Left lobe of liver (tissue), 2 donors: ENCODE results near the gene ACOT8. TPM values are rescaled to one million over a fixed set of nuclear protein-coding genes. Genes with fewer than 3 reads are reported as not detected.

ENCODE experiments used
- ATAC-seq: fragments of 200-7000 bp; cut with Tn5 transposase; one replicate; pipeline ENCODE4 v1.9.1; 2020; ENCODE audit warnings: mild to moderate bottlenecking, moderate library complexity
- DNase-seq: peaks from one replicate; pipeline ENCODE4 v3.0.0-alpha.2; 2020; ENCODE audit warnings: low spot score
- total RNA-seq: library from RNA; stranded (reverse); gene quantifications from one replicate; pipeline ENCODE4 v1.2.1, GENCODE V29; 2021
- donor health status: DM: no; HTN: no; CAD: no; lungs with moderate emphysema.
- donor health status: DM: no; HTN: yes; CAD: no.

Gene ACOT8
- total RNA-seq, 1 donor from 2014 or later = 17.5 TPM

DNA sequence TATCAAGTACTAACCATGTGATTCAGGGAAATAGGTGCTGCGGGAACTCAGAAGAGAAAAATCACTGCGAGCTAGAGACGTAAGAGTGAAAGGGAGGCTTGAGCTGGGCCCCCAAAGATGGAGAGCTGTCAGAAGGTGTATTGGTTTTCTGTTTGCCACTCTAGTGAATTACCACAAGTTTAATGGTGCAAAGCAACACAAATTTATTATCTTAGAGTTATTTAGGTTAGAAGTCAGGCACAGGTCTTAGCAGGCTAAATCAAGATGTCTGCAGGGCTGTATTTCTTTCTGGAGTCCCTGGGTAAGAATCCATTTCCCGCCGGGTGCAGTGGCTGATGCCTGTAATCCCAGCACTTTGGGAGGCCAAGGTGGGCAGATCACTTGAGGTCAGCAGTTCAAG lies 2.7 kb upstream of the ACOT8 start:
- no peak for DNase-seq
- no peak for ATAC-seq

DNA sequence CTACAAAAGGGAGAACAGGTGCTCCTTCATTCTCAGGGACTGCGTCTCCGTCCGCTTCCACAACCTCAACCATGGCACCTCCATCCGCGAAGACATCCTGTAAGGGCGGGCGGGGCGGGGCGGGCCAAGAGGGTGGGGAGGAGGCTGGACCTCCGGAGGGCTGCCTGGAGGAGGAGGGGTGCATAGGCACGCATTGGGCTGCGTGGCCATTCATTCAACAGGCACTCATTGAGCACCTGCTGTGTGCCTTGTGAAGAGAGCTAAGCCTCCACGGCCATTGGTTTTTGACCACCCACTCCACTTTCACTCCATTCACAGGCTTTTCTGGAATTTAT lies 657 bp upstream of the ACOT8 start:
- ATAC-seq = peak; percentile 17
- no peak for DNase-seq

DNA sequence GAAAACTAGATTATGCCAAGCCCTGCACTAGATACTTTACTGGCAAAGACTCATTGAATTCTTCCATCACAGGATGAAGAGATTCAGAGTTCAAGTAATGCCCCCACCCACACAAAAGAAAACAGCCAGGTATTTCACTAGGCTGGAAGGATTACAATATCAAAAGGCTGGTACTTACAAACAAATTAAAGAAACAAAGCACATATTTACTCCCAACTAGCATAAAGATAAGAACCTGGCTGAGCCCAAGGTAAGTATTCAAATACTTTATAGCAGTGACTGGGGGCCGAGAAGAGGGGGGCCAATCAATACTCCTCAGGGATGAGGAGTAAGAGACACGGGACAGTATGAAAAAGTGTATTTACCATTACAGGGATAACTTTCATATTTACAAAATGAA lies 3.7 kb downstream of the ACOT8 start:
- no peak for ATAC-seq
- DNase-seq = no peak

DNA sequence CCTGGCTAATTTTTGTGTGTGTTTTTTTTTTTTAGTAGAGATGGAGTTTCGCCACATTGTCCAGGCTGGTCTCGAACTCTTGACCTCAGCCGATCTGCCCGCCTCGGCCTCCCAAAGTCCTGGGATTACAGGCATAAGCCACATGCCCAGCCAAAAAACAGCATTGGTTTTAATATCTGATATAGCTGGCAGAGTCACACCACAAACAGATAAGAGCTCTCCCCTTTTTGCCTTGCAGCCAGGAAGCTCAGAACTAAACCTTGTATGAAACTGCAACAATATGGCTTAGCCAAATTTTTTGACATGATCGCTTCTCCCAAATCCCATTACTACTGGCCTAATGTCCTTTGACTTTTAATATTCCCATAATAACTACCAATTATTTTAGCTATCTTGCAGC lies 4.9 kb downstream of the ACOT8 start:
- DNase-seq = no peak
- ATAC-seq = no peak

DNA sequence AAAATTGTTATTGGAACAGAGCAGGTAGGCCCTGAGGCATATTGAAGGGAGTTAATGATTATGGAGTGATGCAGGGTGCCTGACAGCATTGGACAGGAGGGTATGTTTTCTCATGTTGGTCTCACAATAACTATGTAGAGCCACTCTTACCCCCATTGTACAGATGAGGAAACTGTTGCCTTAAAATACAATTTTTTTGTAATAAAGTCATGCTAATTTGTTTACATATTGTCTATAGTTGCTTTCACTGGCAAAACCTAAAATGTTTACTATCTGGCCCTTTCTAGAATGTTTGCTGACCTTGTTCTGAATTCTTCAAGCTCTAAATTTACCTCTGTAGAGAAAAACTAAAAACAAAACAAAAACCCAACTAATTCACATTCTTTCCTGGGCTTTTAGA lies 5.7 kb downstream of the ACOT8 start:
- no peak for DNase-seq
- ATAC-seq = no peak

DNA sequence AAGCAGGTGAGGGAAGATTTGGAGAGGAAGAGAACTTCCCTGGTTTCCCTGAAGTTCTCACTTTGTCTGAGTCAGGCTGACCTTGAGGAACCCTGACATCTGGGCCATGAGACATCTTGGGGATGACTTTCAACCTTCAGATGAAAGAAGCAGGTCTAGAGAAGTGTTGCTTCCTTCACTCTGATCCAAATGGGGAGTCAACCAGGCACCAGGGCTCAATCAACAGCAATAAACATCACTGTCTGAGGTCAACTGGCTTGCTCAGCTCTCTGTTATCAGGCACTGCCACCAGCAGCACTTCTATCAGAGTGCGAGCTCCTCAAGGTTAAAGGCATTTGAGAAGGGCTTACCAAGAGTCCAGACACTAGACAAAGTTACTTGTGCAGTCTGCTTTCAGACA lies 6.3 kb downstream of the ACOT8 start:
- no peak for DNase-seq
- no peak for ATAC-seq

DNA sequence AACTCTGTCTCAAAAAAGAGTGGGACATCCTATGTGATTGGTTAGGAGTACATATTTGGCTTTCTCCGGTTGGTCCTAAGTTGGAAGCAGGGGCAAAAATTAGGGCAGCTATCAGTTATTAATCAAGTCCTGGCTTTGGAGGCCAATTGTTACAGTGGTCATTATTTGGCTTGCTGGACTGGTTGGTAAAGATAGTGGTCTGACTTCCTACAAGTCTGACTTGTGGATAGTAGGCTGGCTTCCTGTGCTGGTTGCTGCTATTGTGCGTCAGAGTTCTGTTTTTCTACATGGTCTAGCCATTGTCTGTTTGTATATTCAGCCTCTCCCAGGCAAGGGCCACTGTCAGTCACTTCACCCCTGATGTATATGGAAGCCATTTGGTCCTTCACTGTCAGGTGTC lies 7.0 kb downstream of the ACOT8 start:
- DNase-seq = no peak
- no peak for ATAC-seq

DNA sequence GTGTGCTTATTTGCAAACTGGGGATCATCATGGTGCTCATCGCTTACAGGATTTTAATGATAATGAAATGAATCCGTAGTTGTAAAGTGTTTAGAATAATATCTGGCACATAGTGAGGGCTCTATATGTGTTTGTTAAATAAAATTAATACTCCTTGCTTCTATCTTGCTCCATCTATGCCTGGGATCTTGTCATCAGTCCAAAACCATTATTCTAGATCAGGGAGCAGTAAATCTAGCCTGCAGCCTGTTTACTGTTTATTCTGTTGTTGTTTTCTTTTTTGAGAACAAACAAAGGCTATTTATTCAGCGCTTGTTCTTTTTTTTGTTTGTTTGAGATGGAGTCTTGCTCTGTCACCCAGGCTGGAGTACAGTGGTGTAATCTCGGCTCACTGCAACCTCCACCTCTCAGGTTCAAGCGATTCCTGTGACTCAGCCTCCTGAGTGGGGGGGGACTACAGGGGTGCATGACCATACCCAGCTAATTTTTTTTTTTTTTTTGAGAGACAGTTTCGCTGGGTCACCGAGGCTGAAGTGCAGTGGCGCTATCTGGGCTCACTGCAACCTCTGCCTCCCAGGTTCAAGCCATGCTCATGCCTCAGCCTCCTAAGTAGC lies 8.1 kb downstream of the ACOT8 start:
- DNase-seq = no peak

DNA sequence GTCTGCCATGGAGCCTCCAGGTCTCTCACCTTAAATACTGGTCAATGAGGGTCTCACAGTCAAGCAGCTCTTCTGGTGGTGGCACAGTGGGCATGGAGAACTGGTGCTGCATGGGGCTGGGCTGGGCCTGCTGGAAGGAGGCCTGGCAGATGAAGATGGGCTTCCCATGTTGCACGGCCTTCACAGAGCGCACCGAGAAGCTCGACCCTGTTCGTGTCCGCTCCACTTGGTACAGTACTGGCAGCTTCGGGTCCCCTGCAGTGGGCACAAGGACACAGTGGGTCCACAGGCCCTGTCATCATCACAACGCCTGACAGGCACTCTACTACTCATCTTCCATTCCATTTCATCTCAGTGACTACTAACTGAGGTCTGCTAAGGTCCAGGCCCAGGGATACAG lies 8.8 kb downstream of the ACOT8 start:
- DNase-seq (no peak), ATAC-seq (no peak)

More for the DNA sequence above, 8.1 kb downstream of the ACOT8 start:
- no peak for ATAC-seq

DNA sequence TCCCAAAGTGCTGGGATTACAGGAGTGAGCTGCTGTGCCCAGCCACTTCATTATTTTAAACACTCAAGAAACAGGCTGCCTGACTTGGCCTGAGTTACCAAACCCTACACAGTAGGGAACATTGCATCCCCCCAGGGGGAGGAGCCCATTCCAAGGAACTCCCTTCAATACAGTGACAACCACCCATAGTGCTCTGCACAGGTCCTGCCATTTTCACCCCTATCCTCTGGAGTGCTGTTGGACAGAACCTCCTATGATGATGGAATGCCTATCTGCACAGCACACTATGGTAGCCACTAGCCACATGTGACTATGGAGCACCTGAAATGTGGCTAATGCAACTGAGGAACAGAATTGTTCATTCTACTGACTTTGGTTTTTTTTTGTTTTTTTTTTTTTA lies 11.7 kb downstream of the ACOT8 start:
- DNase-seq (no peak), ATAC-seq (no peak)

DNA sequence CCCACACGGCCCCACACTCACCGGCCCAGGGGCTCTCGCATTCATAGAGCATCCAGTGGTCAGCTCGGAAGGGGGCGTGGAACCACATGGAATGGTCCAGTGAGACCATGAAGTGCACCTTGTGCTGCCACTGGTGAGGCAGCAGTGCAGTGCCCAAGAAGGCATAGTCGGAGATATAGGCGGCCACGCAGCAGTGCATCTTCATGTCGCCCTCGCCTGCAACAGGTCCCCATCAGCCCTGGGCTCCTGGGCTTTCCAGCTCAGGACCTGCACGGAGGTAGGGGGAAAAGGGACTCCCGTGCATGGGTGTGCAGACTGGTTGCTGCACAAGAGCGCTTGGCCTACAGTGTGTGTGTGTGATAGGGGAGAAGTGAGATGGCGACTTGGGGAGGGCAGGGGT lies 13.7 kb downstream of the ACOT8 start:
- no peak for ATAC-seq
- no peak for DNase-seq

DNA sequence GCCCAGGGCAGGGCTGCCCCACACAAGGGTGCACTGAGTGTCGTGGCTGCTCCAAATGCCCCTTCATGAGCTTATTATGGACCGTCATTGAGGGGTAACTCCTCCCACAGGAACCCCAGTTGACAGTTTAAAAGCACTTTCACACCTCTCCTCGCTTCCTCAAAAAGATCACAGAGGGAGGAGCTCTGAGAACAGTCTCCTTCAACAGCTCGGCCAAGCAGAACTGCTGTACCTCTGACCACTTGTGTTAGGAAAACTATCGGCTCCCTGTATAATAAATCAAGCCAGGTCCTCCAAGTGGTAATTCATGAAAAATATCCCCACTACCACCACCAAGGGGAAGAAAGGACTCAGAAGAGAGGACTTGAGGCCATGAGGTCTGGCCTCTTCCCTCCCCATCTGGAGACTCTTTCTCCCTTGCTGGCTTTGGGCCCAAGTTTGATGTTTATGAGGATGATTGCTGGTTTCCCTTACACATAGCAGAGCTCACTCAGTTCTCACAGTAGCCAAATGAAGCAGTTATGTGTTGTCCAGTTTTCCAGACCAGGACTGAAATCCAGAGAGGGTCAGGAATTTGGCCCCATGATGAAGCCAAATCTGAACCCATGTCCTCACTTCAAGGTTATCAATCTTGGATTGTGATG lies 14.9 kb downstream of the ACOT8 start:
- ATAC-seq = no peak
- no peak for DNase-seq

DNA sequence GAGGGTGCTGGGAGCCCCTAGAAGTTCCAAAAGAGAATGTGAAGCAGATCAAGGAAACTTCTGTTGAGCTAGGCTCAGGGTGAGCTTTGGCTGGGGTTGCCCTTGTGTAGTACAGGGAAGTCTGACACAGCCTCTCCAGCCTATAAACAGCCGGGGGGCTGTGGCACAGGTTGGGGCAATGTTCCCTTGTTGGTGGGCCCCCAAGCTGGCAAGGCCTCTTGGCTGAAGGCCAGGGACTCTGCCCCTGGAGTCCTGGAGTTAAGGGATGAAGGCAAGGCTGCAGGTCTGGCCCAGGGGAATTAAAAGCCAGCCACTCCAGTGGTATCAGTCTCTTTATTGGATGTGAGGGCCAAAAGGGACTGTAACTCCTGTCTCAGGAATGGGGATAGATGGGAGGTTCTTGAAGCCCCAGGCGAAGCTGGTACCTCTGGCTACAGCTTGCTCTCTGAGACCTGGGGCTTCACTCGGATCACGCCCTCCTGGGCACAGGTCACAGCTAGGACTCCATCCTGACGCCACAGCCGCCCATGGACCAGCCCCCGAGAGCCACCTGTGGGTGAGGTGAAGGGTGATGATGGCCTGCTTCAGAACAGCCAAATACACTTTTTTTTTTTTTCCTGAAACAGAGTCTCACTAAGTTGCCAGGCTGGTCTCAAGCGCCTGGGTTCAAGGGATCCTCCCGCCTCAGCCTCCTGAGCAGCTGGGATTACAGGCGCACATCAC lies 15.6 kb downstream of the ACOT8 start:
- no peak for ATAC-seq
- no peak for DNase-seq

DNA sequence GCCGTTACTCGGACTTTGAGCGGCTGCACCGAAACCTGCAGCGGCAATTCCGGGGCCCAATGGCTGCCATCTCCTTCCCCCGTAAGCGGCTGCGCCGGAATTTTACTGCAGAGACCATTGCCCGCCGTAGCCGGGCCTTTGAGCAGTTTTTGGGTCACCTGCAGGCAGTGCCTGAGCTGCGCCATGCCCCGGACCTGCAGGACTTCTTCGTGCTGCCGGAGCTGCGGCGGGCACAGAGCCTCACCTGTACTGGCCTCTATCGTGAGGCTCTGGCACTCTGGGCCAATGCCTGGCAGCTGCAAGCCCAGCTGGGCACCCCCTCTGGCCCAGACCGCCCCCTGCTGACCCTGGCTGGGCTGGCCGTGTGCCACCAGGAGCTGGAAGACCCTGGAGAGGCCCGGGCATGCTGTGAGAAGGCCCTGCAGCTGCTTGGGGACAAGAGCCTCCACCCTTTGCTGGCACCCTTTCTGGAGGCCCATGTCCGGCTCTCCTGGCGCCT lies 16.4 kb downstream of the ACOT8 start:
- peak; percentile 11 for ATAC-seq

DNA sequence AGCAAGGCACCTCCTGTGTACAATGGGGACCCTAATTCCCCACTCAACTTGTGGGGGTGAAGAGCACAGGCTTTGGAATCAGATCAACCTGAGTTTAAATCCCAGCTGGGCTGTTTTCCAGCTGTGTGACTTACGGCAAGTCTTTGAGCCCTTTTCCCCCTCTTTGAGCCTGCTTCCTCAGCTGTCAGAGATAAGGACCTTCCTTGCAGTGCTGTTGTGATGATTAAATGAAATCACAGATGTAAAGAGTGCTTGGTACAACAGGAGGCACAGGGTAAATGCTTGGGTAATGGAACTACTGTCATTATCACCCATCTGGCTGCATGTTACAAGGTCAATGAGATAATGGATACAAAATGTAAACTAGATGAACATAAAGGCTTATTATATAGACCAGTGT lies 20.4 kb downstream of the ACOT8 start:
- ATAC-seq = no peak

More for the DNA sequence above, 16.4 kb downstream of the ACOT8 start:
- no peak for DNase-seq

DNA sequence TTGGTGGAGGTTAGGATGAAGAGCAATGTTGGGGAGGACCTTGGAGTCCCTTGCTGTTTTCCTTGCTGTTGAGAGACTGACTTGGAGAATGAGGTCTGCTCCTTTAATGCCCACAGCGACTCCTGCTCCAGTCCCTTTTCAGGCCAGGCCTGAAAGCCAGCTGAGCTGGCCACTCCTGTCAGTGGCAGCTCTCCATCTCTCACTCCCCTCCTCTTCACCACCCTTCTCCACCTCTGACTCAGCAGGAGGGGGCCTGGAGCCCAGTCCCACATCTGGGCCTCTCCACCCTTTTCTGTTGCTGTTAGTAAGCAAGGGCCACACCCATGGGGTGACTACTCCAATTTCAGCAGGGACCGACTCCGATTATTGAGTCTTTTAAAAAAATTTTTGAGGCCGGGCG lies 21.4 kb downstream of the ACOT8 start:
- ATAC-seq (no peak), DNase-seq (no peak)

More for the DNA sequence above, 20.4 kb downstream of the ACOT8 start:
- no peak for DNase-seq

DNA sequence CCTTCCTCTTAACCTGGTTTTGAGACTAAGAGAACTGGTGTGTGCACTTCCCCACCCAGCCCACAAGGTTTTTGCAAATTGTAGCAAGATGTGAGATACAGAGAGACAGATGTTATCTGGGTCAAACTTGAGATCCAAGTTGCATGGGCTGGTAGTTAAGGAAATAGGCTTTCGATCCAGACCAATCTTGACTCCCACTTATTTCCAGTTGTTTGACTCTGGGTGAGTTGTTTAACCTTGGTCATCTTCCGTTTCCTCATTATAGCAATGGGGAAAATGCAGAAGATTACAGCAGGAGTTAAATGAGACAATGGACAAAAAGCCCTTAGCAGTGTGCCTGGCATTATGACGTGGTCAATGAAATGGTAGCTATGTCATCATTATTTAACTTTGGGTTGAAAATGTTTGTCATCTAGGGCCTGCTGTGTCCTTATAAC lies 21.8 kb downstream of the ACOT8 start:
- ATAC-seq (no peak), DNase-seq (no peak)

DNA sequence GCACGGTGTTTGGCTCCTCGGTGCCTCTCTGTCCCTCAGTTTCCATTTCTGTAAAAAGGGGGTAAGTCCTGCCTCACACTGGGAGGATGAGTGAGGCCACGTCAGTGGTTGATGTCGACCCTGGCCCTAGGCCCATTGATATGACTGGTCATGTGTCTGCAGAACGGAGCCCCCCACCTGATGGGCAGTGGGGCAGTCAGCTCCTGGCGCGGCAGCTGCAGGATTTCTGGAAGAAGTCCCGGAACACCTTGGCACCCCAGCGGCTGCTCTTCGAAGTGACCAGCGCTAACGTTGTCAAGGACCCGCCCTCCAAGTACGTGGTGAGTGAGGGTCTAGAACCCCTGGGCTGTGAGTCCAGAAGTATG lies 22.4 kb downstream of the ACOT8 start:
- DNase-seq = no peak

DNA sequence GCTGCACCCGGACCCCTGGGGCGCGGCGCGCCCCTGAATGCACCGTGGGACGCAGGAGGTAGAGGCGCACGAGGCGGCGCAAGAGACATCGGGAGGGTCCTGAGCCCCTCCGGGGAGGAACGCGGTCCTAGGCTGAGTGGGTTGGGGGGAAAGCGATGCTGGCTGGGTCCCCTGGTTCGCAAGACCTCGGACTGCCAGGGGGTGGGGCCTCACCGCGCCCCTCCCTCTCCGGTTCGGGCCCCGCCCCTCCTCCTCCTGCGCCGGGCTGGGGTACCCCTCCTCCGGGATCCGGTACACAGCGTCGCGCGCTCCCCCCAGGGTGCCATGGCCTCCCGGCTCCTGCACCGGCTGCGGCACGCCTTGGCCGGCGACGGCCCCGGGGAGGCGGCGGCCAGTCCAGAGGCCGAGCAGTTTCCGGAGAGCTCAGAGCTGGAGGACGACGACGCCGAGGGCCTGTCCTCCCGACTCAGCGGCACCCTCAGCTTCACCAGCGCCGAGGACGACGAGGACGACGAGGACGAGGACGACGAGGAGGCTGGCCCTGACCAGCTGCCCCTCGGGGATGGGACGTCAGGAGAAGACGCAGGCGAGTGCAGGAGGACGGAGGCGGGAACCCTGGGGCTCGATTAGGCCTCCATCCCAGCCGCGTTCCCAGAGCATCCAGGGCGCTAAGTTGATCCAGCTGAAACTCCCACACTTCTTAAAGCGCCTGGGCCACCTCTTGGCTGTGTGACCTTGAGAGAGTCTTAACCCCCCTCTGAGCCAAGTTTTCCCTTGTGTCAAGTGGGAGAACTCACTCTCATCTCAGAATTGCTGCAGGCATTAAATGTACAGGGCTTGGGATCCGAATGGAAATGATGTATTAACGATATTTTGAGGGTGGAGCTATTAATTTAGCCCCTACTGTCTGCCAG lies 23.1 kb downstream of the ACOT8 start:
- ATAC-seq = peak; percentile 87
- peak; percentile 75 for DNase-seq

More for the DNA sequence above, 22.4 kb downstream of the ACOT8 start:
- no peak for ATAC-seq

DNA sequence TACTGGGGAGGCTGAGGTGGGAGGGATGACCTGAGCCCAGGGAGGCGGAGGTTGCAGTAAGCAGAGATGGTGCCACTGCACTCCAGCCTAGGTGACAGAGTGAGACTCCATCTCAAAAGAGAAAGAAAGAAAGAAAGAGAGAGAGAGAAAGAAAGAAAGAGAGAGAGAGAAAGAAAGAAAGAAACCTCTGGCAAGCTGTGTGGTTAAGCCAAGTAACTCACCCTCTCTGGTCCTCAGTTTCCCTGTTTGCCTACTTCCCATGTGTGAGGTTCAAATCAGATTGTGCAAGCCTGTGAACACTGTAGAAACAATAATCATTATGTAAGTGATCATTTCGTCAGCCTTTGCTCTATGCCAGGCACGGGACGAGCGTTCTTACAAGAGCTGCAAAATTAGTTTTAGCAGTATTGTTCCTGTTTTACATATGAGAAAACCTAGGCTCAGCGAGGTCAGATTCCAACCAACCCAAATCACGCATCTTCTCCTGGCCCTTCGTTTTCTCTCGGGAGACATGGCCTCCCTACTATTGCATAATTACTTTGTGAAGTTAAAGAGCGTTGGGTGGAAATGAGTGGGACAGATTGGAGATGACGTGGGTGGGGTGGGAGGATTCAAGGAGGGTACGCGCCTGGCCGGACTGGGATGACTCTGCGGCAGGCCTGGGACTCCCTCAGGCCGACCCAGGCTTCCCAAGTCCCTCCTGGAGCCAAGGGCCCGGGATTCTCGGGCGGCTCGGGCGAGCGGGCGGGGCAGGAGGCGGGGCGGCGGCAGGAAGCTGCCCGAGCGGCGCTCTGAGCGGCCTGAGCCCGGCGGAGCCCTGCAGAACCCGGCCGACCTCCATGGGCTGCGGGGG lies 23.9 kb downstream of the ACOT8 start, which contains the start of gene SNX21:
Gene SNX21, plus strand, starts transcription at position 770 of the 853 bp plus-strand sequence. CDS start 121 bp downstream, outside the sequence.
- peak; percentile 91 for ATAC-seq

More for the DNA sequence above, 23.9 kb downstream of the ACOT8 start, which contains the start of gene SNX21:
- DNase-seq = peak; percentile 78
